H1 (cell line): ENCODE data around the gene MICA. TPM values are rescaled to one million over a fixed set of nuclear protein-coding genes. Genes with fewer than 3 reads are reported as not detected.

ENCODE experiments used
- CTCF ChIA-PET: fragments of 300-600 bp; sonication (Branson Sonifier 250); formaldehyde crosslinking; loops from one replicate; lab custom pipeline; 2021; ENCODE audit not compliant: partially characterized antibody; lab: Charles Lee
- POLR2A ChIA-PET: fragments of 300-600 bp; sonication (Branson Sonifier 250); formaldehyde crosslinking; loops from one replicate; lab custom pipeline; 2021; ENCODE audit warnings: inconsistent platforms; ENCODE audit not compliant: partially characterized antibody; lab: Charles Lee
- DNase-seq, 2 experiments: peaks; one replicate each; pipeline versions ENCODE4 v3.0.0 to v3.0.0-alpha.2; 2010 to 2022; ENCODE audit warnings: low spot score in 2 of 2, low read depth in 1 of 2, mixed read lengths in 1 of 2
- FAIRE-seq: peaks from 2 replicates; lab custom pipeline; 2011; peaks lifted over from hg19 to GRCh38; lab: Jason Lieb, UNC
- H2AFZ ChIP-seq: 2 replicates; pipeline ENCODE4 v1.8.1; 2012; ENCODE audit warnings: low read length, inconsistent platforms
- H2AK5ac ChIP-seq: 2 replicates; pipeline ENCODE4 v1.6.1; 2013; ENCODE audit warnings: low read depth, low read length
- H2BK120ac ChIP-seq: replicated peaks from 2 replicates; pipeline ENCODE3; 2013; ENCODE audit warnings: low read depth, low read length, inconsistent platforms
- H2BK12ac ChIP-seq: 2 replicates; pipeline ENCODE4 v1.6.1; 2013; ENCODE audit warnings: low read depth, low read length
- H2BK15ac ChIP-seq: 2 replicates; pipeline ENCODE4 v1.6.1; 2013; ENCODE audit warnings: low read length
- H2BK20ac ChIP-seq: 2 replicates; pipeline ENCODE4 v1.6.1; 2013; ENCODE audit warnings: low read length
- H2BK5ac ChIP-seq: 2 replicates; pipeline ENCODE4 v1.6.1; 2013; ENCODE audit warnings: low read depth, low read length
- H3K14ac ChIP-seq: 2 replicates; pipeline ENCODE4 v1.6.1; 2013; ENCODE audit warnings: inconsistent platforms; ENCODE audit not compliant: insufficient read length
- H3K18ac ChIP-seq: 2 replicates; pipeline ENCODE4 v1.6.1; 2013; ENCODE audit warnings: low read length; ENCODE audit errors: extremely low read depth
- H3K23ac ChIP-seq: 2 replicates; pipeline ENCODE4 v1.6.1; 2013; ENCODE audit warnings: inconsistent platforms; ENCODE audit not compliant: insufficient read length
- H3K23me2 ChIP-seq: 2 replicates; pipeline ENCODE4 v1.6.1; 2013; ENCODE audit warnings: low read depth, low read length
- H3K27ac ChIP-seq: 2 replicates; pipeline ENCODE4 v1.6.1; 2011; ENCODE audit warnings: low read depth, low read length, inconsistent platforms
- H3K27me3 ChIP-seq, 4 experiments: replicated peaks in 1 of 4; 1 replicate in 1 of 4; 2 replicates in 3 of 4; pipeline versions ENCODE4 v1.6.1 to v1.8.1; 2011 to 2013; ENCODE audit warnings: low read length in 3 of 4, mild to moderate bottlenecking in 3 of 4, inconsistent platforms in 2 of 4, mixed read lengths in 2 of 4, moderate library complexity in 1 of 4; ENCODE audit not compliant: control insufficient read depth in 3 of 4, insufficient read depth in 3 of 4; ENCODE audit errors: extremely low read depth in 1 of 4
- H3K36me3 ChIP-seq, 4 experiments: 2 replicates each; pipeline versions ENCODE4 v1.6.1 to v1.8.1; 2011 to 2013; ENCODE audit warnings: mild to moderate bottlenecking in 4 of 4, low read length in 3 of 4, moderate library complexity in 2 of 4, control low read depth in 1 of 4, inconsistent platforms in 1 of 4; ENCODE audit not compliant: insufficient read depth in 4 of 4, control insufficient read depth in 2 of 4
- H3K4ac ChIP-seq: replicated peaks from 2 replicates; pipeline ENCODE3; 2013; ENCODE audit warnings: low read length, low read depth, mixed read lengths, inconsistent platforms; ENCODE audit not compliant: insufficient read length
- H3K4me1 ChIP-seq, 4 experiments: replicated peaks in 1 of 4; 1 replicate in 1 of 4; 2 replicates in 3 of 4; pipeline versions ENCODE4 v1.6.1 to v1.8.1; 2011 to 2013; ENCODE audit warnings: low read length in 3 of 4, inconsistent platforms in 2 of 4, mixed read lengths in 1 of 4; ENCODE audit not compliant: insufficient read depth in 4 of 4, control insufficient read depth in 3 of 4
- H3K4me2 ChIP-seq, 2 experiments: 2 replicates each; pipeline versions ENCODE4 v1.6.1 to v1.8.1; 2011 to 2013; ENCODE audit warnings: low read depth in 2 of 2, low read length in 2 of 2, control low read depth in 1 of 2, inconsistent platforms in 1 of 2, mild to moderate bottlenecking in 1 of 2; ENCODE audit not compliant: insufficient read depth in 1 of 2
- H3K4me3 ChIP-seq, 4 experiments: fragments of 200-600, 300-600 bp in 1 of 4; sonication (generic), shearing (Covaris generic), sonication (Bioruptor Twin) in 1 of 4; 2 replicates each; pipeline versions ENCODE4 v1.5.1 to v1.8.1; 2011 to 2016; ENCODE audit warnings: low read length in 4 of 4, low read depth in 3 of 4, control low read depth in 2 of 4, inconsistent platforms in 2 of 4, mild to moderate bottlenecking in 2 of 4, mixed read lengths in 1 of 4, moderate library complexity in 1 of 4; ENCODE audit not compliant: insufficient read depth in 2 of 4; ENCODE audit errors: extremely low read depth in 1 of 4
- H3K56ac ChIP-seq: replicated peaks from 2 replicates; pipeline ENCODE3; 2013; ENCODE audit warnings: low read depth, mild to moderate bottlenecking, mixed read lengths, low read length, inconsistent platforms; ENCODE audit not compliant: insufficient read length
- H3K79me1 ChIP-seq: 2 replicates; pipeline ENCODE4 v1.6.1; 2013; ENCODE audit warnings: low read depth, low read length, control low read depth
- H3K79me2 ChIP-seq, 2 experiments: 2 replicates each; pipeline versions ENCODE4 v1.6.1 to v1.8.1; 2012 to 2013; ENCODE audit warnings: low read length in 2 of 2, mild to moderate bottlenecking in 2 of 2, inconsistent platforms in 1 of 2; ENCODE audit not compliant: insufficient read depth in 2 of 2, control insufficient read depth in 1 of 2
- H3K9ac ChIP-seq, 4 experiments: replicated peaks in 1 of 4; 1 replicate in 1 of 4; 2 replicates in 3 of 4; pipeline versions ENCODE4 v1.6.1 to v1.8.1; 2011 to 2013; ENCODE audit warnings: low read depth in 3 of 4, low read length in 3 of 4, control low read depth in 2 of 4, mild to moderate bottlenecking in 2 of 4, moderate library complexity in 2 of 4, inconsistent platforms in 1 of 4; ENCODE audit errors: extremely low read depth in 1 of 4
- H3K9me3 ChIP-seq, 2 experiments: 2 replicates each; pipeline versions ENCODE4 v1.6.1 to v1.8.1; 2012 to 2013; ENCODE audit warnings: mild to moderate bottlenecking in 2 of 2, moderate library complexity in 2 of 2, control low read depth in 1 of 2, inconsistent platforms in 1 of 2, low read depth in 1 of 2, low read length in 1 of 2, mixed read lengths in 1 of 2; ENCODE audit not compliant: insufficient read depth in 2 of 2
- H4K20me1 ChIP-seq, 2 experiments: replicated peaks in 1 of 2; 2 replicates each; pipeline versions ENCODE3 to v1.8.1; 2011 to 2013; ENCODE audit warnings: inconsistent platforms in 2 of 2, low read length in 2 of 2, mild to moderate bottlenecking in 1 of 2; ENCODE audit not compliant: insufficient read depth in 2 of 2, control insufficient read depth in 1 of 2
- H4K5ac ChIP-seq: 2 replicates; pipeline ENCODE4 v1.6.1; 2013; ENCODE audit warnings: low read length, low read depth, mixed read lengths, inconsistent platforms; ENCODE audit not compliant: insufficient read length
- H4K8ac ChIP-seq: 2 replicates; pipeline ENCODE4 v1.8.0; 2013; ENCODE audit warnings: mild to moderate bottlenecking, moderate library complexity, low read length, inconsistent platforms; ENCODE audit not compliant: insufficient read depth; ENCODE audit errors: extremely low read depth
- H4K91ac ChIP-seq: replicated peaks from 2 replicates; pipeline ENCODE3; 2013; ENCODE audit warnings: low read length, mixed read lengths, inconsistent platforms; ENCODE audit not compliant: insufficient read length
- CHD1 ChIP-seq: IDR thresholded peaks from 2 replicates; pipeline ENCODE4 v1.6.1; 2012; ENCODE audit warnings: low read depth, low read length, improper control_type of control experiment
- SIN3A ChIP-seq, 2 experiments: IDR thresholded peaks in 1 of 2; conservative IDR thresholded peaks in 1 of 2; 2 replicates each; pipeline ENCODE4 v1.6.1; 2011 to 2012; ENCODE audit warnings: low read length in 2 of 2, improper control_type of control experiment in 1 of 2, low read depth in 1 of 2, mild to moderate bottlenecking in 1 of 2
- SIX5 ChIP-seq: IDR thresholded peaks from 2 replicates; pipeline ENCODE4 v1.6.1; 2011; ENCODE audit warnings: mild to moderate bottlenecking, low read depth, low read length
- SP1 ChIP-seq: IDR thresholded peaks from 2 replicates; pipeline ENCODE4 v1.6.1; 2011; ENCODE audit warnings: low read depth, low read length
- WGBS, 2 experiments: shearing (Covaris generic) in 1 of 2; methylation state at CpG; one replicate each; pipeline versions ENCODE4 v1.1.6 to v1.1.7; 2013 to 2015; ENCODE audit warnings: low lambda C conversion rate in 2 of 2, mixed read lengths in 2 of 2, inconsistent platforms in 1 of 2, low coverage in 1 of 2, missing lambda C conversion rate in 1 of 2; ENCODE audit not compliant: insufficient replicate concordance in 2 of 2, insufficient coverage in 1 of 2, insufficient read length in 1 of 2; ENCODE audit errors: extremely low coverage in 1 of 2, missing lambda C conversion rate in 1 of 2; 5-methylcytosine and 5-hydroxymethylcytosine counted together
- polyA plus RNA-seq, 7 experiments: library from polyadenylated mRNA; depleted of rRNA in 3 of 7; stranded (reverse) in 5 of 7; unstranded in 2 of 7; fragments of >200 nt in 5 of 7; fragments of 200-250 nt in 2 of 7; gene quantifications; 1 replicate in 5 of 7; 2 replicates in 1 of 7; 4 replicates in 1 of 7; pipeline versions ENCODE4 v1.2.1 to v1.2.3, GENCODE V29; 2011 to 2013; ENCODE audit warnings: missing spikeins in 2 of 7, mixed read lengths in 2 of 7
- total RNA-seq: library from RNA; stranded (reverse); fragmentation: NEBNext Ultra II Directional; extraction: Animal tissue kit (Norgen Biotek cat#: 25700); gene quantifications from 2 replicates; pipeline ENCODE4 v1.2.1, GENCODE V29; 2021
- TF ChIP-seq, protein P1 (sequence below): IDR thresholded peaks from 2 replicates; pipeline ENCODE4 v1.6.1; 2012; ENCODE audit warnings: low read length, inconsistent platforms
- TF ChIP-seq, protein P2 (sequence below): IDR thresholded peaks from 2 replicates; pipeline ENCODE4 v1.6.1; 2011; ENCODE audit warnings: low read length, improper control_type of control experiment

MICA gene
- total and polyA plus RNA-seq, 2 of the 8 experiments (the other 6 are each of a cell fraction or from before 2014, with no cell fraction given), result 12.5 to 16.3 TPM

DNA sequence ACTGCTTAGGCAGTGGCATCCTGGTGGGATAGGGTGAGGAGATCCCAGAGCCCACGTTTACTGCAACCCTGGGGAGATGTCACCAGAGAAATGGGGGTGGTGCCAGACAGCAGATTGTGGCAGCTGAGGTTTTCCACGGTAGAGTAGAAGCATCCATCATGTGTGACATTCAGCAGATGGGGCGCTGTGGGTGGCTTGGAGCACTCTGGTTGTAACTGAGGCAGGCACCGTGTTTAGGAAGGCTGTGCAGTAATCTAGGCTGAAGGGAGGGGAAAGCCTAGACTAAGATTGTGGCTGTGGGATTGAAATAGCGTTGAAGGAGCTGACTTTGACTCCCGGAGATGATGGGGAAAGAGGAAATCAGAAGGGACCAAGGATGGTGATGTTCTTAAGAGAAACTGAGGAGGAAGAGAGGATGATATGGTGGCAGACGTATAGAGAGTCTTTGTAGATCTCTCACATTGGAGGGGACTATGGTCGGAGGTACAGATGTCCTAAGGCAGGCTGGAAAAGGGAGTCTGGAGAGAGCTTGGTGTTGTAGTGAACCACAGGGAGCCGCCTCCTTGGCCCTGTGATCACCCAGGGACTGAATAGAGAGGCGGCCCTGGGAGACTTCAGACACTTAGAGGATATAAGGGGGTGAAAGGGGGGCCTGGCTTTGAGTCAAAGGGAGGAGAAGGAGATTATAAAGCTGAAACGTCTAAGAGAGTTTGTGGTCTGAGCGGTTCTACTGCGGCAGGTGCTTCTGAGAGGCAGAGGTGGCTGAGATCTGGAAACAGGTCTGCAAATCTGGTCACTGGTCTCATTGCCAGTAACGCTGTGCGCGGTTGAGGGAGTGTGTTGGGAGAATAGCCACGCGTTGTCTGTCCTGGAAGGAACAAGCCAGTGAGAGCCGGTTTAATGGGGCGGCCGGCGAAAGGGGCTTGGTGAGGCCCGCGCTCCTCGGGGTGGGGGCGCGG is 792 bp upstream of the MICA start:
- Histone ChIP-seq H4K5ac (peak overlapping the region; percentile 62), H2BK20ac (0 out of 2 replicates have a peak overlapping the region, but pooled peaks have one; percentile 72), H3K4ac (peak overlapping the region; percentile 74), H4K8ac (peak overlapping the region; percentile 87; the same call in 1 of the 2 replicates), H3K56ac (peak overlapping the region; percentile 46), H4K91ac (peak overlapping the region; percentile 89), H2BK15ac (peak overlapping the region; percentile 81; the same call in 1 of the 2 replicates), H3K9ac (peak overlapping the region in 3 of 4 experiments; percentile 15 to 56 (median 54); a peak in 3 of 7 replicates), H3K79me1 (peaks cover 5% of the 10 kb centered on the region), H3K18ac (peak overlapping the region; percentile 81), H3K4me1 (peaks cover 2 to 14% (median 5%) of the 10 kb centered on the region in 4 experiments), H2AK5ac (no peak overlapping the region), H3K79me2 (peaks cover 10 to 38% of the 10 kb centered on the region in 2 experiments), H2BK120ac (no peak overlapping the region), H3K27ac (no peak overlapping the region), H3K23ac (no peak overlapping the region), H3K9me3 (0 out of 4 replicates have a peak, but pooled peaks cover 0 to 4% of the 10 kb centered on the region in 2 experiments), H2BK5ac (no peak overlapping the region; the same call in none of the 2 replicates), H3K4me3 (peak overlapping the region; percentile 59 to 81 (median 70)), H3K27me3 (peaks cover 0 to 10% (median 4%) of the 10 kb centered on the region in 4 experiments; a peak in 3 of 7 replicates), H3K4me2 (peak overlapping the region; percentile 88 to 89), H4K20me1 (peaks cover 8% of the 10 kb centered on the region in 2 experiments), H2AFZ (no peak overlapping the region; the same call in 1 of the 2 replicates), H3K23me2 (peaks cover 15% of the 10 kb centered on the region; the same call in 1 of the 2 replicates), H3K14ac (no peak overlapping the region), H2BK12ac (peak overlapping the region; percentile 62), H3K36me3 (no peaks in the 10 kb centered on the region)
- ChIA-PET POLR2A (interaction anchor here (0.5 to 2.4 kb wide), 7 partner anchors 14 to 242 kb away, joined by 3 to 8 read pairs (median 4); partner anchors contain the start of gene DDX39B), CTCF (interaction anchor here (0.6 to 5.3 kb wide), 8 partner anchors 9 to 194 kb away, joined by 3 to 45 read pairs (median 3); no protein-coding TSS in a partner anchor)
- DNase-seq (no peak), FAIRE-seq (no peak)
- 39% methylated on average over 19 of the region's 27 CpGs; no CpG with 5 or more reads in 1 of the 2 experiments for WGBS, 2 experiments
- TF ChIP-seq, protein P1, sequence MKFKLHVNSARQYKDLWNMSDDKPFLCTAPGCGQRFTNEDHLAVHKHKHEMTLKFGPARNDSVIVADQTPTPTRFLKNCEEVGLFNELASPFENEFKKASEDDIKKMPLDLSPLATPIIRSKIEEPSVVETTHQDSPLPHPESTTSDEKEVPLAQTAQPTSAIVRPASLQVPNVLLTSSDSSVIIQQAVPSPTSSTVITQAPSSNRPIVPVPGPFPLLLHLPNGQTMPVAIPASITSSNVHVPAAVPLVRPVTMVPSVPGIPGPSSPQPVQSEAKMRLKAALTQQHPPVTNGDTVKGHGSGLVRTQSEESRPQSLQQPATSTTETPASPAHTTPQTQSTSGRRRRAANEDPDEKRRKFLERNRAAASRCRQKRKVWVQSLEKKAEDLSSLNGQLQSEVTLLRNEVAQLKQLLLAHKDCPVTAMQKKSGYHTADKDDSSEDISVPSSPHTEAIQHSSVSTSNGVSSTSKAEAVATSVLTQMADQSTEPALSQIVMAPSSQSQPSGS, result no peak
- TF ChIP-seq, protein P2, sequence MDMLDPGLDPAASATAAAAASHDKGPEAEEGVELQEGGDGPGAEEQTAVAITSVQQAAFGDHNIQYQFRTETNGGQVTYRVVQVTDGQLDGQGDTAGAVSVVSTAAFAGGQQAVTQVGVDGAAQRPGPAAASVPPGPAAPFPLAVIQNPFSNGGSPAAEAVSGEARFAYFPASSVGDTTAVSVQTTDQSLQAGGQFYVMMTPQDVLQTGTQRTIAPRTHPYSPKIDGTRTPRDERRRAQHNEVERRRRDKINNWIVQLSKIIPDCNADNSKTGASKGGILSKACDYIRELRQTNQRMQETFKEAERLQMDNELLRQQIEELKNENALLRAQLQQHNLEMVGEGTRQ, result no peak
- TF ChIP-seq SP1, result no peak
- 0 out of 4 replicates have a peak, but pooled peaks of 1 of the 2 experiments have one; percentile 32 for TF ChIP-seq SIN3A (conservative IDR thresholded peaks at IDR 0.05 in 1 of 2, IDR thresholded peaks at IDR 0.05 in 1 of 2; ENCODE audit: low read depth in 1 of 2, low read length in 2 of 2)
- TF ChIP-seq CHD1, result no peak
- TF ChIP-seq SIX5, result no peak
